ENCODE data around the gene E4F1.

Gene E4F1

DNA sequence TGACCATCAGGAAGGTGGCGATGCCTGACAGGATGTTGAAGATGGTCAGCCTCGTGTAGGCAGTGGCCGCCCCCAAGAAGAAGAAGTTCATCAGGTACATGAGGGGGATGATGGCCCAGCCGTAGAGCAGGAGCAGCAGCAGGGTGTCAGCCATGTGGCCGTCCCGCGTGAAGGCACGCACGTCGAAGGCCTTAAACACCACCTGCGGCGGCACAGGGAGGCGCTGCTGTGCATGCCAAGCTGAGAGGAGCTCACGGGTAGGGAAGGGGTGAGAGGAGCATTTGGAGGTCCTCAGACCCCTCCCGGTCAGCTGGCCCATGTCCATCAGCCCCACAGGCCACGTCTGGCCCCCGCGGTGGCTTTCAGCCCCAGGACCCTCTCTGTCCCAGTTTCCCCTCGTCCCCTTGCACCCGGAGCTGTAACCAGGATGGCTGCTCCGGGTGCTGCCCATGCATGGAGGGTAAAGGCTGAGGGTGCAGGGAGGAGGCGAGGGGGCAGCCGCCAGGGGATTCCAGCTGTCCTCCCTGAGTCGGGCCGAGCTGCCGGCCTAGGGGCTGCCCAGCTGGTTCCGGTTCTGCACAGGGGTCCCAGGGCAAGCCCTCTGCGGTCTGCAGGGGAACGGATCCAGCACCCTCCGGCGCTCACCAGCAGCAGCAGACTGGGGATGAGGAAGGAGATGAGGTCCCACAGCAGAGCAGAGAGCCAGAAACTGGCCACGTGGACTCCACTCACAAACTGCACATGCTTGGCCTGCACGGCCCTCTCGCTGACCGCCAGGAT lies 61.6 kb downstream of the E4F1 start:
- no peaks in the 10 kb centered on the region for H3K4me1 ChIP-seq (ENCODE audit: insufficient read depth, low read length)
- no peaks in the 10 kb centered on the region; the same call in 1 of the 2 replicates for H4K20me1 ChIP-seq (ENCODE audit: insufficient read depth, low read length)
- no peak overlapping the region for H2AFZ ChIP-seq (ENCODE audit: low read depth, low read length)
- ATAC-seq (ENCODE audit: insufficient read depth, low read depth) (no peak), DNase-seq (no peak)
- H3K79me2 ChIP-seq (ENCODE audit: insufficient read depth, low read length), result no peaks in the 10 kb centered on the region
- TF ChIP-seq, protein P1, sequence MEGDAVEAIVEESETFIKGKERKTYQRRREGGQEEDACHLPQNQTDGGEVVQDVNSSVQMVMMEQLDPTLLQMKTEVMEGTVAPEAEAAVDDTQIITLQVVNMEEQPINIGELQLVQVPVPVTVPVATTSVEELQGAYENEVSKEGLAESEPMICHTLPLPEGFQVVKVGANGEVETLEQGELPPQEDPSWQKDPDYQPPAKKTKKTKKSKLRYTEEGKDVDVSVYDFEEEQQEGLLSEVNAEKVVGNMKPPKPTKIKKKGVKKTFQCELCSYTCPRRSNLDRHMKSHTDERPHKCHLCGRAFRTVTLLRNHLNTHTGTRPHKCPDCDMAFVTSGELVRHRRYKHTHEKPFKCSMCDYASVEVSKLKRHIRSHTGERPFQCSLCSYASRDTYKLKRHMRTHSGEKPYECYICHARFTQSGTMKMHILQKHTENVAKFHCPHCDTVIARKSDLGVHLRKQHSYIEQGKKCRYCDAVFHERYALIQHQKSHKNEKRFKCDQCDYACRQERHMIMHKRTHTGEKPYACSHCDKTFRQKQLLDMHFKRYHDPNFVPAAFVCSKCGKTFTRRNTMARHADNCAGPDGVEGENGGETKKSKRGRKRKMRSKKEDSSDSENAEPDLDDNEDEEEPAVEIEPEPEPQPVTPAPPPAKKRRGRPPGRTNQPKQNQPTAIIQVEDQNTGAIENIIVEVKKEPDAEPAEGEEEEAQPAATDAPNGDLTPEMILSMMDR (IDR thresholded peaks at IDR 0.05; ENCODE audit: borderline replicate concordance, extremely low read depth, low read length, poor library complexity, severe bottlenecking), result peak; percentile 3
- no peak for TF ChIP-seq EZH2 (IDR thresholded peaks at IDR 0.05; ENCODE audit: borderline replicate concordance, low read depth, low read length, severe bottlenecking)
- no peaks in the 10 kb centered on the region for H3K27me3 ChIP-seq (ENCODE audit: insufficient read depth, low read length, poor library complexity)
- no peak overlapping the region for H3K4me2 ChIP-seq (ENCODE audit: insufficient read depth, low read length)
- no peak overlapping the region for H3K27ac ChIP-seq (ENCODE audit: low read length)
- H3K36me3 ChIP-seq (ENCODE audit: insufficient read depth, low read length), result no peaks in the 10 kb centered on the region
- no peaks in the 10 kb centered on the region for H3K9me3 ChIP-seq (ENCODE audit: insufficient read depth, low read length, severe bottlenecking)
- H3K9ac ChIP-seq (ENCODE audit: low read depth, low read length), result no peak overlapping the region
- H3K4me3 ChIP-seq (ENCODE audit: low read depth in 1 of 2, low read length in 2 of 2), result no peak overlapping the region
